Hepatocyte (in vitro differentiated cells): Measurements from ENCODE around the gene BBS1. TPM values are rescaled to one million over a fixed set of nuclear protein-coding genes. Genes with fewer than 3 reads are reported as not detected.

ENCODE experiments used
- DNase-seq: peaks from one replicate; pipeline ENCODE4 v3.0.0-alpha.2; 2016; ENCODE audit warnings: low spot score
- H2AFZ ChIP-seq: fragments of 200-600 bp; sonication (generic); 2 replicates; pipeline ENCODE4 v1.6.0; 2016; ENCODE audit warnings: antibody characterized with exemption, mild to moderate bottlenecking
- H3K27ac ChIP-seq: fragments of 200-600 bp; sonication (generic); 2 replicates; pipeline ENCODE4 v1.5.1; 2016; ENCODE audit warnings: mild to moderate bottlenecking
- H3K27me3 ChIP-seq: fragments of 200-600 bp; sonication (generic); 2 replicates; pipeline ENCODE4 v1.6.1; 2016
- H3K36me3 ChIP-seq: fragments of 200-600 bp; sonication (generic); replicated peaks from 2 replicates; pipeline ENCODE4 v1.5.1; 2016; ENCODE audit warnings: low read depth; ENCODE audit not compliant: insufficient read depth
- H3K4me1 ChIP-seq: fragments of 200-600 bp; sonication (generic); 2 replicates; pipeline ENCODE4 v1.5.1; 2016; ENCODE audit warnings: mild to moderate bottlenecking, moderate library complexity; ENCODE audit not compliant: insufficient read depth
- H3K4me2 ChIP-seq: fragments of 200-600 bp; sonication (generic); 2 replicates; pipeline ENCODE4 v1.6.0; 2016
- H3K4me3 ChIP-seq: fragments of 200-600 bp; sonication (generic); 2 replicates; pipeline ENCODE4 v1.5.1; 2016; ENCODE audit warnings: mild to moderate bottlenecking
- H3K79me2 ChIP-seq: fragments of 200-600 bp; sonication (generic); 2 replicates; pipeline ENCODE4 v1.6.0; 2017; ENCODE audit warnings: mild to moderate bottlenecking
- H3K9me2 ChIP-seq: fragments of 200-600 bp; sonication (generic); replicated peaks from 2 replicates; pipeline ENCODE4 v1.6.0; 2017; ENCODE audit warnings: mild to moderate bottlenecking; ENCODE audit not compliant: insufficient read depth
- H3K9me3 ChIP-seq: fragments of 200-600 bp; sonication (generic); 2 replicates; pipeline ENCODE4 v1.5.1; 2016; ENCODE audit warnings: low read depth, mild to moderate bottlenecking
- H4K20me1 ChIP-seq: fragments of 200-600 bp; sonication (generic); 2 replicates; pipeline ENCODE4 v1.6.0; 2016; ENCODE audit warnings: mild to moderate bottlenecking; ENCODE audit not compliant: insufficient read depth, poor library complexity, severe bottlenecking
- CTCF ChIP-seq: fragments of 200-600 bp; sonication (generic); IDR thresholded peaks from 2 replicates; pipeline ENCODE4 v1.5.1; 2016; ENCODE audit warnings: antibody characterized with exemption, mild to moderate bottlenecking; ENCODE audit not compliant: poor library complexity
- EZH2 ChIP-seq: fragments of 200-600 bp; sonication (generic); IDR thresholded peaks from 2 replicates; pipeline ENCODE4 v1.6.1; 2016; ENCODE audit warnings: antibody characterized with exemption, mild to moderate bottlenecking, borderline replicate concordance
- EZH2phosphoT487 ChIP-seq: fragments of 200-600 bp; sonication (generic); IDR thresholded peaks from one replicate; pipeline ENCODE4 v1.6.1; 2018; ENCODE audit warnings: antibody characterized with exemption, mild to moderate bottlenecking, low read depth, moderate library complexity; ENCODE audit not compliant: unreplicated experiment, severe bottlenecking
- WGBS: methylation state at CpG from one replicate; pipeline ENCODE4 v1.1.6; 2016; ENCODE audit warnings: low lambda C conversion rate; ENCODE audit errors: missing lambda C conversion rate; 5-methylcytosine and 5-hydroxymethylcytosine counted together
- polyA plus RNA-seq: library from polyadenylated mRNA; unstranded; fragments of >200 nt; fragmentation: Nextera tagmentation; extraction: Ambion mirVana; gene quantifications from 2 replicates; pipeline ENCODE4 v1.2.1, GENCODE V29; 2016
- total RNA-seq: library from RNA; depleted of rRNA; stranded (reverse); fragments of >200 nt; gene quantifications from 2 replicates; pipeline ENCODE4 v1.2.3, GENCODE V29; 2014

BBS1 gene
- total and polyA plus RNA-seq, 2 experiments from 2014 or later = 25.1 to 27.7 TPM

DNA sequence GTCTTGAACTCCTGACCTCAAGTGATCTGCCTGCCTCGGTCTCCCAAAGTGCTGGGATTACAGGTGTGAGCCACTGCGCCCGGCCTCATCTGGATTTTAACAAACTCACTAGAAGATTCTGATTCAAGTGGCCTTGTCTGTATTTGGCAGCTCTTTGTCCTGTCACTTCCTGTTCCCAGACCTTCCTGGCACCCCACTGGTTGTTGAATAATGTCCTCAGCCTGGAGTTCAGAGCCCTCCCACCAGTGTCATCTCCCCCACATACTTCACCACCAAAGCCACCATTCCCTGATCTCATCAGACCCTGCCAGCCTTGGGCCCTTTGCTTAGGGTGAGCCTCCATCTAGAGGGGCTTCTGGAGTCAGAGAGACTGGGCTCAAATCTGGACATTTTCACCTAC lies 40.4 kb upstream of the BBS1 start:
- Histone ChIP-seq H3K4me1 (peaks cover 12% of the 10 kb centered on the region), H3K79me2 (peaks cover 2% of the 10 kb centered on the region), H3K4me2 (no peak overlapping the region), H3K36me3 (no peaks in the 10 kb centered on the region), H3K27ac (no peak overlapping the region), H3K9me3 (no peaks in the 10 kb centered on the region), H3K9me2 (no peaks in the 10 kb centered on the region), H4K20me1 (no peaks in the 10 kb centered on the region), H3K27me3 (no peaks in the 10 kb centered on the region), H3K4me3 (no peak overlapping the region), H2AFZ (no peak overlapping the region)
- WGBS = 79% methylated on average over 3 of the region's 3 CpGs
- DNase-seq = no peak
- TF ChIP-seq EZH2phosphoT487 (no peak), CTCF (no peak)

DNA sequence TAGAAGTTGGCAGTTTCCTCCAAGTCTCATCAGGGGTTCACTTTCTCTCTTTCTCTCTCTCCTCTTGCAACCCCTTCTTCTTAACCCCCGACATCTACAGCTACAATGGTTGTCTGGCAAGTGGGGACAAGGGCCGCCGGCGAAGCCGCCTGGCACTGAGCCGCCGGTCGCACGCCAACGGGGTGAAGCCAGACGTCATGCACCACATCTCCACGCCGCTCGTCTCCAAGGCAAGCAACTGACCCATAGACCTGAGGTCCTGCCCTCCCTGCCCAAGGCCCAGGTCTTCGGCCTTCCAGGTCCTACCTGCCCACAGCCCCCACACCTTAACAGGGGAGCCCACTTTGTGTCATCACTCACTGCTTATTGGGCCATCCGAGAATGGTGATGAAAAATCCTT lies 39.3 kb upstream of the BBS1 start:
- DNase-seq = no peak
- no peak overlapping the region for H3K4me3 ChIP-seq
- H3K9me3 ChIP-seq = no peaks in the 10 kb centered on the region
- no peaks in the 10 kb centered on the region for H3K36me3 ChIP-seq
- peaks cover 8% of the 10 kb centered on the region for H3K4me1 ChIP-seq
- H3K27ac ChIP-seq = no peak overlapping the region
- no peaks in the 10 kb centered on the region for H3K9me2 ChIP-seq
- TF ChIP-seq EZH2phosphoT487 = no peak
- TF ChIP-seq EZH2 = no peak
- TF ChIP-seq CTCF = no peak
- WGBS = 98% methylated on average over 15 of the region's 16 CpGs
- peaks cover 2% of the 10 kb centered on the region for H3K79me2 ChIP-seq
- H4K20me1 ChIP-seq = no peaks in the 10 kb centered on the region
- H3K27me3 ChIP-seq = no peaks in the 10 kb centered on the region
- no peak overlapping the region for H2AFZ ChIP-seq
- no peak overlapping the region for H3K4me2 ChIP-seq

- no peak overlapping the region for H3K4me3 ChIP-seq
- H3K36me3 ChIP-seq = no peaks in the 10 kb centered on the region
- H4K20me1 ChIP-seq = no peaks in the 10 kb centered on the region
- H3K27ac ChIP-seq = no peak overlapping the region
- peaks cover 8% of the 10 kb centered on the region for H3K4me1 ChIP-seq
- 94% methylated on average over 9 of the region's 9 CpGs for WGBS
- no peak for DNase-seq
- H3K79me2 ChIP-seq = peaks cover 2% of the 10 kb centered on the region
- H3K4me2 ChIP-seq = no peak overlapping the region
- no peaks in the 10 kb centered on the region for H3K27me3 ChIP-seq
- no peak for TF ChIP-seq CTCF
- TF ChIP-seq EZH2phosphoT487 = no peak
- TF ChIP-seq EZH2 = no peak
- H2AFZ ChIP-seq = no peak overlapping the region
- H3K9me2 ChIP-seq = no peaks in the 10 kb centered on the region
- no peaks in the 10 kb centered on the region for H3K9me3 ChIP-seq
These were observed 38.4 kb upstream of the BBS1 start for GRCh38 chr11:66472054-66472453.

GRCh38 chr11:66473167-66473566 lies 37.3 kb upstream of the BBS1 start:
- H2AFZ ChIP-seq = no peak overlapping the region
- no peak for TF ChIP-seq CTCF
- no peak for TF ChIP-seq EZH2
- TF ChIP-seq EZH2phosphoT487 = no peak
- H3K36me3 ChIP-seq = no peaks in the 10 kb centered on the region
- no peaks in the 10 kb centered on the region for H3K27me3 ChIP-seq
- H3K4me2 ChIP-seq = no peak overlapping the region
- peaks cover 2% of the 10 kb centered on the region for H3K79me2 ChIP-seq
- no peak for DNase-seq
- no peak overlapping the region for H3K27ac ChIP-seq
- H3K4me3 ChIP-seq = no peak overlapping the region
- no peaks in the 10 kb centered on the region for H3K4me1 ChIP-seq
- no peaks in the 10 kb centered on the region for H4K20me1 ChIP-seq
- WGBS = 96% methylated on average over 11 of the region's 11 CpGs
- no peaks in the 10 kb centered on the region for H3K9me2 ChIP-seq
- H3K9me3 ChIP-seq = no peaks in the 10 kb centered on the region
